Urinary bladder (tissue), 4 donors: Measurements from ENCODE around the gene APOL6. TPM values are rescaled to one million over a fixed set of nuclear protein-coding genes. Genes with fewer than 3 reads are reported as not detected.

ENCODE experiments used
- DNase-seq: peaks from one replicate; pipeline ENCODE4 v3.0.0-alpha.2; 2015; ENCODE audit errors: extremely low spot score
- H3K27ac ChIP-seq: one replicate; pipeline ENCODE4 v1.5.1; 2013; ENCODE audit warnings: low read depth, mild to moderate bottlenecking, moderate library complexity
- H3K36me3 ChIP-seq: one replicate; pipeline ENCODE4 v1.6.1; 2013; ENCODE audit warnings: mild to moderate bottlenecking, moderate library complexity; ENCODE audit not compliant: insufficient read depth
- H3K4me1 ChIP-seq: one replicate; pipeline ENCODE4 v1.6.1; 2013; ENCODE audit warnings: mild to moderate bottlenecking, moderate library complexity; ENCODE audit not compliant: insufficient read depth
- H3K4me3 ChIP-seq: one replicate; pipeline ENCODE4 v1.5.1; 2013; ENCODE audit warnings: low read depth, low read length
- WGBS: extraction: QIAGEN DNeasy Blood & Tissue Kit; methylation state at CpG from one replicate; pipeline ENCODE4 v1.1.7; 2013; 5-methylcytosine and 5-hydroxymethylcytosine counted together
- polyA plus RNA-seq: library from polyadenylated mRNA; stranded (reverse); fragments of 200-250 nt; gene quantifications from one replicate; pipeline ENCODE4 v1.2.3, GENCODE V29; 2013
- total RNA-seq: library from RNA; depleted of rRNA; stranded (reverse); fragments of >200 nt; gene quantifications from one replicate; pipeline ENCODE4 v1.2.3, GENCODE V29; 2014
- donor health status: healthy with polysubstance abuse.
- donor health status: healthy.

Gene APOL6
- total and polyA plus RNA-seq, 2 donors = 7.0 to 23.6 TPM

DNA sequence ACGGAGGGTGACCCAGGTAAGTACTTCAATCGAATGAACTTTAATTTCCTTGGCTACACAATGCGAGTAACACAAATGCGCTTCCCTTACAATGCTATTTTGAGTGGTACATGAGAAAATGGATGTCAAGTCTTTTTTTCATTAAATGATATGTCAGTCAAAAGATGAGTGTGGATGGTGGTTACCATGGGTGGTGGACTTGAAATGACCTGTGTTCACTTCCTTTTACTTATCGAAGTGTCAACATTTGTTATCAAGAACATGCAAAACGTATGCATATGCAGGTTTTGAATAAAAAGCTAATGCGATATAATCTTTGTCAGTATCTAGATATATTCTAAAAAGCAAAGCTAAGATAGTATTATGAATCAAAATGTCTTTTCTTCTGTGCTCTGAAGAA is 60.7 kb downstream of the APOL6 start:
- Histone ChIP-seq H3K4me3 (no peak overlapping the region), H3K36me3 (no peaks in the 10 kb centered on the region), H3K4me1 (no peaks in the 10 kb centered on the region), H3K27ac (no peak overlapping the region)
- DNase-seq = no peak
- WGBS = 83% methylated on average over 7 of the region's 7 CpGs

DNA sequence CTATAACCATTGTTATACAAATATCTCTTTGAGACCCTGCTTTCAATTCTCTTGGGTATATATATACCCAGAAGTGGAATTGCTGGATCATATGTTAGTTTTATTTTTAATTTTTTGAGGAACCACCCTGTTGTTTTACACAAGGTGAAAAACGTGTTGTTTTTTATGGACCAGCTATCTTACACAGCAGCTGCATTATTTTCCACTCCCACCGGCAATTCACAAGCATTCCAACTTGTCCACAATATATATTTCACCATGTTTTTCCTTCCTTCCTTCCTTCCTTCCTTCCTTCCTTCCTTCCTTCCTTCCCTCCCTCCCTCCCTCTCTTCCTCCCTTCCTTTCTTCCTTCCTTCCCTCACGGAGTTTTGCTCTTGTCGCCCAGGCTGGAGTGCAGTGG is 63.1 kb downstream of the APOL6 start:
- no peaks in the 10 kb centered on the region for H3K4me1 ChIP-seq
- no peaks in the 10 kb centered on the region for H3K36me3 ChIP-seq
- no peak for DNase-seq
- 80% methylated on average over 4 of the region's 4 CpGs for WGBS
- H3K4me3 ChIP-seq = no peak overlapping the region
- no peak overlapping the region for H3K27ac ChIP-seq

DNA sequence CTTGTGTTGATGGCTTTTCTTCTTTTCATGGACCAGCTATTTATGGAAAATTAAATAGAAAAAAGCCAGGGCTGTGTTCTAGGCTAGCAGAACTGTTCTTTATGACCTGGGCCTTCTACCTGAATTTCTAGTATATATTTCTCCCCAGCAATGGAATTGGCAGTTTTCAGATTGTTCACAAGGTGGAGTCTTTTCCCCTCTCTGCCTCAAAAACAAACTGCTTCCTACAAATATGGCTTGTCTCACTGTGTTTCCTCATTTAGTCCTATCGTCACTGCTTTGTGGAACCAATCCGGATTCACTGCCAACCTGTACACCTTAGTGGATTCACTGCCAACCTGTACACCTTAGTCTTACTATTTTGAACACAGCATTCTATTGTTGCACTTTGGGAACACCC is 64.4 kb downstream of the APOL6 start:
- 94% methylated on average over 2 of the region's 2 CpGs for WGBS
- Histone ChIP-seq H3K4me1 (no peaks in the 10 kb centered on the region), H3K27ac (no peak overlapping the region), H3K4me3 (no peak overlapping the region), H3K36me3 (no peaks in the 10 kb centered on the region)
- DNase-seq = no peak

DNA sequence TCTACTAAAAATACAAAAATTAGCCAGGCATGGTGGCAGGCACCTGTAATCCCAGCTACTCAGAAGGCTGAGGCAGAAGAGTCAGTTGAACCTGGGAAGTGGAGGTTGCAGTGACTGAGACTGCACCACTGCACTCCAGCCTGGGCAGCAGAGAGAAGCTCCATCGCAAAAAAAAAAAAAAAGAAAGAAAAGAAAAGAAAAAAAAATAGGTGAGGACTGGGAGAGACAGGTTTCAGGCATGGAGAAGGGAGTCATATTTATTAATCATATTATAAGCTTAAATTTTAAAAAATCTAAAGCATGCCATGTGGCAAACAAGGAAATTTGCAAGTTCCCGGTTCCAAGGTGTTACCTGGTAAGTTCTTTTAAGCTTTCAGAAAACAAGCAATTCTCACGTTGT is 69.3 kb downstream of the APOL6 start, which contains the start of gene APOL5:
APOL5 (plus strand) TSS at position 301 of the 400 bp plus-strand sequence; CDS start at position 301, 0 bp downstream.
- no peak within 1 kb of the TSS for H3K4me3 ChIP-seq
- no peaks in the 10 kb centered on the region for H3K36me3 ChIP-seq
- no peak within 1 kb of the TSS for H3K27ac ChIP-seq
- 82% methylated on average over 3 of the region's 3 CpGs for WGBS
- H3K4me1 ChIP-seq = no peaks in the 10 kb centered on the region
- no peak for DNase-seq

Other genes with a start within 250 kb of the APOL6 start
- gene MCM5, start 248.3 kb upstream of the APOL6 start, total RNA-seq = 24.7 TPM
- 22.2 TPM for gene MCM5, start 248.3 kb upstream of the APOL6 start, polyA plus RNA-seq
- gene RASD2, start 107.6 kb upstream of the APOL6 start, total RNA-seq = 0.42 TPM
- gene RASD2, start 107.6 kb upstream of the APOL6 start, polyA plus RNA-seq = 7.9 TPM
- gene MB, start 31.1 kb upstream of the APOL6 start, total RNA-seq = 12.5 TPM
- 0.32 TPM for gene MB, start 31.1 kb upstream of the APOL6 start, polyA plus RNA-seq
- gene APOL5, start 69.4 kb downstream of the APOL6 start, total RNA-seq = 1.4 TPM
- not detected for gene APOL5, start 69.4 kb downstream of the APOL6 start, polyA plus RNA-seq